Measurements from ENCODE around the gene OR5H2. TPM values are rescaled to one million over a fixed set of nuclear protein-coding genes. Genes with fewer than 3 reads are reported as not detected.

OR5H2 gene
- total RNA-seq, 1 donor from 2014 or later: not detected

- H3K27ac Mint-ChIP-seq (ENCODE audit: unreplicated experiment): peak overlapping the region; percentile 27
- TF ChIP-seq CTCF (IDR thresholded peaks at IDR 0.05; ENCODE audit: unreplicated experiment): no peak
- no peaks in the 10 kb centered on the region for H3K36me3 Mint-ChIP-seq (ENCODE audit: low read depth, unreplicated experiment)
- no peak for DNase-seq (ENCODE audit: low spot score)
- peaks cover 3% of the 10 kb centered on the region for H3K27me3 Mint-ChIP-seq (ENCODE audit: unreplicated experiment)
- H3K4me3 Mint-ChIP-seq (ENCODE audit: unreplicated experiment): no peak overlapping the region
- no peaks in the 10 kb centered on the region for H3K9me3 Mint-ChIP-seq (ENCODE audit: unreplicated experiment)
- H3K4me1 Mint-ChIP-seq (ENCODE audit: unreplicated experiment): peaks cover 30% of the 10 kb centered on the region
Observed at GRCh38 chr3:98326945-98327344, 44.6 kb downstream of the OR5H2 start.

GRCh38 chr3:98328933-98329332 is 46.6 kb downstream of the OR5H2 start:
- no peaks in the 10 kb centered on the region for H3K9me3 Mint-ChIP-seq (ENCODE audit: unreplicated experiment)

GRCh38 chr3:98329392-98330124 is 47.3 kb downstream of the OR5H2 start:
- no peak overlapping the region for H3K4me3 Mint-ChIP-seq (ENCODE audit: unreplicated experiment)
- DNase-seq (ENCODE audit: low spot score): peak; percentile 56
- peaks cover 6% of the 10 kb centered on the region for H3K27me3 Mint-ChIP-seq (ENCODE audit: unreplicated experiment)
- TF ChIP-seq CTCF (IDR thresholded peaks at IDR 0.05; ENCODE audit: unreplicated experiment): peak; percentile 77
- peaks cover 30% of the 10 kb centered on the region for H3K4me1 Mint-ChIP-seq (ENCODE audit: unreplicated experiment)
- H3K27ac Mint-ChIP-seq (ENCODE audit: unreplicated experiment): no peak overlapping the region
- H3K9me3 Mint-ChIP-seq (ENCODE audit: unreplicated experiment): no peaks in the 10 kb centered on the region
- H3K36me3 Mint-ChIP-seq (ENCODE audit: low read depth, unreplicated experiment): no peaks in the 10 kb centered on the region

More at GRCh38 chr3:98328933-98329332, 46.6 kb downstream of the OR5H2 start:
- no peak for DNase-seq (ENCODE audit: low spot score)
- H3K4me3 Mint-ChIP-seq (ENCODE audit: unreplicated experiment): no peak overlapping the region
- peaks cover 30% of the 10 kb centered on the region for H3K4me1 Mint-ChIP-seq (ENCODE audit: unreplicated experiment)
- no peak overlapping the region for H3K27ac Mint-ChIP-seq (ENCODE audit: unreplicated experiment)
- TF ChIP-seq CTCF (IDR thresholded peaks at IDR 0.05; ENCODE audit: unreplicated experiment): no peak
- H3K36me3 Mint-ChIP-seq (ENCODE audit: low read depth, unreplicated experiment): no peaks in the 10 kb centered on the region
- H3K27me3 Mint-ChIP-seq (ENCODE audit: unreplicated experiment): peaks cover 5% of the 10 kb centered on the region

- Mint-ChIP-seq H3K27me3 (ENCODE audit: unreplicated experiment) (peaks cover 6% of the 10 kb centered on the region), H3K4me1 (ENCODE audit: unreplicated experiment) (peaks cover 17% of the 10 kb centered on the region), H3K27ac (ENCODE audit: unreplicated experiment) (no peak overlapping the region), H3K36me3 (ENCODE audit: low read depth, unreplicated experiment) (no peaks in the 10 kb centered on the region), H3K4me3 (ENCODE audit: unreplicated experiment) (no peak overlapping the region), H3K9me3 (ENCODE audit: unreplicated experiment) (no peaks in the 10 kb centered on the region)
- no peak for TF ChIP-seq CTCF (IDR thresholded peaks at IDR 0.05; ENCODE audit: unreplicated experiment)
- no peak for DNase-seq (ENCODE audit: low spot score)
Observed at GRCh38 chr3:98331329-98331728, 49.0 kb downstream of the OR5H2 start.

Other genes starting within 250 kb of the OR5H2 start
- not detected for gene GABRR3, start 247.2 kb upstream of the OR5H2 start, total RNA-seq (ENCODE audit: unreplicated experiment)
- not detected for gene OR5AC2, start 195.3 kb upstream of the OR5H2 start, total RNA-seq (ENCODE audit: unreplicated experiment)
- not detected for gene OR5H1, start 151.8 kb upstream of the OR5H2 start, total RNA-seq (ENCODE audit: unreplicated experiment)
- not detected for gene OR5H14, start 135.0 kb upstream of the OR5H2 start, total RNA-seq (ENCODE audit: unreplicated experiment)
- not detected for gene OR5H15, start 115.8 kb upstream of the OR5H2 start, total RNA-seq (ENCODE audit: unreplicated experiment)
- gene OR5H6, start 18.3 kb upstream of the OR5H2 start, total RNA-seq (ENCODE audit: unreplicated experiment): not detected
- not detected for gene OR5K4, start 71.3 kb downstream of the OR5H2 start, total RNA-seq (ENCODE audit: unreplicated experiment)
- gene OR5K3, start 108.2 kb downstream of the OR5H2 start, total RNA-seq (ENCODE audit: unreplicated experiment): not detected
- gene OR5K1, start 180.7 kb downstream of the OR5H2 start, total RNA-seq (ENCODE audit: unreplicated experiment): not detected
- gene OR5K2, start 215.2 kb downstream of the OR5H2 start, total RNA-seq (ENCODE audit: unreplicated experiment): not detected
- gene CLDND1, start 240.4 kb downstream of the OR5H2 start, total RNA-seq (ENCODE audit: unreplicated experiment): 118 TPM
- gene GPR15, start 249.5 kb downstream of the OR5H2 start, total RNA-seq (ENCODE audit: unreplicated experiment): not detected